Right cardiac atrium (tissue), 5 donors: ENCODE results near the gene SAP25. TPM values are rescaled to one million over a fixed set of nuclear protein-coding genes. Genes with fewer than 3 reads are reported as not detected.

ENCODE experiments used
- ATAC-seq, 2 donors: fragments of 200-7000 bp; cut with Tn5 transposase; one replicate each; pipeline versions ENCODE4 v1.8.0 to v1.9.1; 2020; ENCODE audit warnings: moderate library complexity in 2 of 2, mild to moderate bottlenecking in 1 of 2
- DNase-seq, 3 donors: peaks; one replicate each; pipeline ENCODE4 v3.0.0-alpha.2; 2020
- H3K27ac ChIP-seq: one replicate; pipeline ENCODE4 v1.5.1; 2013; ENCODE audit warnings: mild to moderate bottlenecking, low read length, control low read depth, moderate library complexity
- H3K27me3 ChIP-seq: one replicate; pipeline ENCODE4 v1.6.1; 2013; ENCODE audit not compliant: control insufficient read depth, insufficient read depth
- H3K4me1 ChIP-seq: one replicate; pipeline ENCODE4 v1.6.1; 2013; ENCODE audit warnings: low read length; ENCODE audit not compliant: control insufficient read depth, insufficient read depth
- H3K4me3 ChIP-seq: one replicate; pipeline ENCODE4 v1.5.1; 2013; ENCODE audit warnings: low read length, control low read depth
- H3K9me3 ChIP-seq: one replicate; pipeline ENCODE4 v1.6.1; 2013; ENCODE audit warnings: low read length; ENCODE audit not compliant: control insufficient read depth
- WGBS: extraction: QIAGEN DNeasy Blood & Tissue Kit; methylation state at CpG from one replicate; pipeline ENCODE4 v1.1.7; 2013; 5-methylcytosine and 5-hydroxymethylcytosine counted together
- intact Hi-C, 4 donors: fragments of 100-400 bp; cut with DNase I; formaldehyde crosslinking; loops; one replicate each; pipeline versions ENCODE4 v1.11.0 to v1.14.0; 2022 to 2023
- polyA plus RNA-seq: library from polyadenylated mRNA; stranded (reverse); fragments of 200-250 nt; gene quantifications from one replicate; pipeline ENCODE4 v1.2.3, GENCODE V29; 2013
- total RNA-seq, 4 donors: library from RNA; stranded (reverse); fragmentation: NEBNext Ultra II Directional; extraction: Animal tissue kit (Norgen Biotek cat#: 25700); gene quantifications; one replicate each; pipeline ENCODE4 v1.2.1, GENCODE V29; 2021
- donor health status: healthy with polysubstance abuse.
- donor health status: DM: no; HTN: yes; CAD: no.
- donor health status: DM: no; HTN: no; CAD: no.
- donor health status: DM: no; HTN: yes; CAD: no; lungs with severe emphysema.
- donor health status: DM: yes; HTN: yes; CAD: no.

Gene SAP25
- total and polyA plus RNA-seq, 5 donors: 0.79 to 1.4 (median 1.1) TPM; not detected in 1

- no peak overlapping the region for H3K27ac ChIP-seq
- DNase-seq: no peak
- H3K27me3 ChIP-seq: no peaks in the 10 kb centered on the region
- H3K4me1 ChIP-seq: no peaks in the 10 kb centered on the region
- ATAC-seq: no peak
- intact Hi-C loops: loop anchor here in 1 of 4 donors (10.0 kb wide), 1 partner anchor 78 kb away; no protein-coding TSS in a partner anchor
- no peak overlapping the region for H3K4me3 ChIP-seq
- H3K9me3 ChIP-seq: no peaks in the 10 kb centered on the region
- 90% methylated on average over 8 of the region's 8 CpGs for WGBS
These were observed 33.4 kb upstream of the SAP25 start for GRCh38 chr7:100607111-100607510.

GRCh38 chr7:100606313-100606712 is 32.6 kb upstream of the SAP25 start:
- Histone ChIP-seq H3K9me3 (no peaks in the 10 kb centered on the region), H3K27ac (no peak overlapping the region), H3K4me1 (no peaks in the 10 kb centered on the region), H3K27me3 (no peaks in the 10 kb centered on the region), H3K4me3 (no peak overlapping the region)
- intact Hi-C loops: loop anchor here in 1 of 4 donors (10.0 kb wide), 1 partner anchor 78 kb away; no protein-coding TSS in a partner anchor
- no peak for DNase-seq
- WGBS: 92% methylated on average over 12 of the region's 12 CpGs
- no peak for ATAC-seq

GRCh38 chr7:100604976-100605911 is 31.5 kb upstream of the SAP25 start:
- Histone ChIP-seq H3K27ac (no peak overlapping the region), H3K9me3 (no peaks in the 10 kb centered on the region), H3K4me1 (no peaks in the 10 kb centered on the region), H3K27me3 (no peaks in the 10 kb centered on the region), H3K4me3 (peak overlapping the region; percentile 89)
- WGBS: 17% methylated on average over 68 of the region's 68 CpGs
- intact Hi-C loops: loop anchor here in 1 of 4 donors (10.0 kb wide), 1 partner anchor 80 kb away; no protein-coding TSS in a partner anchor
- DNase-seq (peak in 2 of 3 donors; percentile 79 to 84), ATAC-seq (peak; percentile 8 to 34)

GRCh38 chr7:100604028-100604975 is 30.6 kb upstream of the SAP25 start:
- under 1% methylated on average over 70 of the region's 70 CpGs for WGBS
- H3K27me3 ChIP-seq: no peaks in the 10 kb centered on the region
- intact Hi-C loops: loop anchor here in 1 of 4 donors (10.0 kb wide), 1 partner anchor 80 kb away; no protein-coding TSS in a partner anchor
- DNase-seq: peak; percentile 80 to 94 (median 93)
- H3K9me3 ChIP-seq: no peaks in the 10 kb centered on the region
- H3K4me3 ChIP-seq: peak overlapping the region; percentile 89
- peak; percentile 78 to 84 for ATAC-seq
- H3K27ac ChIP-seq: peak overlapping the region; percentile 85
- no peaks in the 10 kb centered on the region for H3K4me1 ChIP-seq

GRCh38 chr7:100603726-100604027 is 30.0 kb upstream of the SAP25 start:
- peak in 1 of 2 donors; percentile 7 for ATAC-seq

GRCh38 chr7:100602889-100603725 is 29.4 kb upstream of the SAP25 start:
- Histone ChIP-seq H3K4me1 (no peaks in the 10 kb centered on the region), H3K9me3 (no peaks in the 10 kb centered on the region), H3K27me3 (no peaks in the 10 kb centered on the region), H3K4me3 (peak overlapping the region; percentile 37), H3K27ac (peak overlapping the region; percentile 21)
- ATAC-seq (peak; percentile 45 to 66), DNase-seq (peak; percentile 79 to 93 (median 89))
- intact Hi-C loops: loop anchor here in 1 of 4 donors (10.0 kb wide), 1 partner anchor 82 kb away; no protein-coding TSS in a partner anchor
- WGBS: 34% methylated on average over 21 of the region's 21 CpGs

More at GRCh38 chr7:100603726-100604027, 30.0 kb upstream of the SAP25 start:
- Histone ChIP-seq H3K27me3 (no peaks in the 10 kb centered on the region), H3K4me3 (peak overlapping the region; percentile 89), H3K4me1 (no peaks in the 10 kb centered on the region), H3K27ac (peak overlapping the region; percentile 10), H3K9me3 (no peaks in the 10 kb centered on the region)
- 10% methylated on average over 10 of the region's 10 CpGs for WGBS
- no peak for DNase-seq
- intact Hi-C loops: loop anchor here in 1 of 4 donors (10.0 kb wide), 1 partner anchor 81 kb away; no protein-coding TSS in a partner anchor

- H3K4me3 ChIP-seq: no peak overlapping the region
- ATAC-seq (no peak), DNase-seq (peak in 1 of 3 donors; percentile 52)
- H3K27ac ChIP-seq: no peak overlapping the region
- no peaks in the 10 kb centered on the region for H3K9me3 ChIP-seq
- no peaks in the 10 kb centered on the region for H3K4me1 ChIP-seq
- 74% methylated on average over 9 of the region's 9 CpGs for WGBS
- no peaks in the 10 kb centered on the region for H3K27me3 ChIP-seq
- intact Hi-C loops: loop anchor here in 1 of 4 donors (10.0 kb wide), 1 partner anchor 84 kb away; no protein-coding TSS in a partner anchor
These were observed 27.0 kb upstream of the SAP25 start for GRCh38 chr7:100600730-100601038.

- Histone ChIP-seq H3K27me3 (no peaks in the 10 kb centered on the region), H3K4me3 (no peak overlapping the region), H3K27ac (no peak overlapping the region), H3K4me1 (no peaks in the 10 kb centered on the region), H3K9me3 (no peaks in the 10 kb centered on the region)
- ATAC-seq (no peak), DNase-seq (peak in 2 of 3 donors; percentile 42 to 55)
- intact Hi-C loops: loop anchor here in 1 of 4 donors (10.0 kb wide), 1 partner anchor 85 kb away; no protein-coding TSS in a partner anchor
- 71% methylated on average over 18 of the region's 18 CpGs for WGBS
These were observed 26.4 kb upstream of the SAP25 start for GRCh38 chr7:100599911-100600729.

GRCh38 chr7:100598425-100598824 is 24.7 kb upstream of the SAP25 start:
- Histone ChIP-seq H3K4me3 (no peak overlapping the region), H3K27ac (no peak overlapping the region), H3K4me1 (no peaks in the 10 kb centered on the region), H3K27me3 (no peaks in the 10 kb centered on the region), H3K9me3 (no peaks in the 10 kb centered on the region)
- 84% methylated on average over 4 of the region's 4 CpGs for WGBS
- ATAC-seq (no peak), DNase-seq (no peak)
- intact Hi-C loops: no loop called here
